Measurements from ENCODE around the gene HOXA10.
A peak's percentile ranks its signal among the peaks of the same experiment; 100 is the strongest.

The HOXA10 gene

GRCh38 chr7:27189997-27190748 is 16.1 kb upstream of the HOXA10 start:
- DNase-seq = no peak

- no peak for DNase-seq
Observed at GRCh38 chr7:27189295-27189996, 15.3 kb upstream of the HOXA10 start.

- DNase-seq = peak; percentile 31
Observed at GRCh38 chr7:27188386-27189294, 14.5 kb upstream of the HOXA10 start.

GRCh38 chr7:27187475-27188385 is 13.6 kb upstream of the HOXA10 start:
- DNase-seq = no peak

- no peak for DNase-seq
Observed at GRCh38 chr7:27186668-27187474, 12.8 kb upstream of the HOXA10 start.

- no peak for DNase-seq
Observed at GRCh38 chr7:27185854-27186667, 11.9 kb upstream of the HOXA10 start.

GRCh38 chr7:27185013-27185853 is 11.1 kb upstream of the HOXA10 start, which contains the start of gene HOXA11:
TSS of gene HOXA11 (minus strand) at chr7:27185232. CDS start at chr7:27185144, 88 bp downstream.
- no peak for DNase-seq

GRCh38 chr7:27184337-27185012 is 10.4 kb upstream of the HOXA10 start:
- DNase-seq = no peak

- no peak for DNase-seq
Observed at GRCh38 chr7:27183682-27184336, 9.7 kb upstream of the HOXA10 start.

- no peak for DNase-seq
Observed at GRCh38 chr7:27182861-27183681, 9.0 kb upstream of the HOXA10 start.

- no peak for DNase-seq
Observed at GRCh38 chr7:27182285-27182841, 8.2 kb upstream of the HOXA10 start.

GRCh38 chr7:27181795-27182275 is 7.7 kb upstream of the HOXA10 start:
- no peak for DNase-seq

GRCh38 chr7:27180431-27181420 is 6.6 kb upstream of the HOXA10 start:
- no peak for DNase-seq

GRCh38 chr7:27179503-27180430 is 5.6 kb upstream of the HOXA10 start:
- DNase-seq = peak; percentile 37

Data from activated effector memory CD4-positive, alpha-beta T cell treated with Interleukin-2 at 50 U/mL for 16 hours (primary cell).